H1 (cell line): ENCODE data around the gene CBFB. TPM values are rescaled to one million over a fixed set of nuclear protein-coding genes. Genes with fewer than 3 reads are reported as not detected.

Experiments
- CTCF ChIA-PET: fragments of 300-600 bp; sonication (Branson Sonifier 250); formaldehyde crosslinking; loops from one replicate; lab custom pipeline; 2021; ENCODE audit not compliant: partially characterized antibody; lab: Charles Lee
- POLR2A ChIA-PET: fragments of 300-600 bp; sonication (Branson Sonifier 250); formaldehyde crosslinking; loops from one replicate; lab custom pipeline; 2021; ENCODE audit warnings: inconsistent platforms; ENCODE audit not compliant: partially characterized antibody; lab: Charles Lee
- DNase-seq, 2 experiments: peaks; one replicate each; pipeline versions ENCODE4 v3.0.0 to v3.0.0-alpha.2; 2010 to 2022; ENCODE audit warnings: low spot score in 2 of 2, low read depth in 1 of 2, mixed read lengths in 1 of 2
- FAIRE-seq: peaks from 2 replicates; lab custom pipeline; 2011; peaks lifted over from hg19 to GRCh38; lab: Jason Lieb, UNC
- H2AFZ ChIP-seq: 2 replicates; pipeline ENCODE4 v1.8.1; 2012; ENCODE audit warnings: low read length, inconsistent platforms
- H2AK5ac ChIP-seq: 2 replicates; pipeline ENCODE4 v1.6.1; 2013; ENCODE audit warnings: low read depth, low read length
- H2BK120ac ChIP-seq: replicated peaks from 2 replicates; pipeline ENCODE3; 2013; ENCODE audit warnings: low read depth, low read length, inconsistent platforms
- H2BK12ac ChIP-seq: 2 replicates; pipeline ENCODE4 v1.6.1; 2013; ENCODE audit warnings: low read depth, low read length
- H2BK15ac ChIP-seq: 2 replicates; pipeline ENCODE4 v1.6.1; 2013; ENCODE audit warnings: low read length
- H2BK20ac ChIP-seq: 2 replicates; pipeline ENCODE4 v1.6.1; 2013; ENCODE audit warnings: low read length
- H2BK5ac ChIP-seq: 2 replicates; pipeline ENCODE4 v1.6.1; 2013; ENCODE audit warnings: low read depth, low read length
- H3K14ac ChIP-seq: 2 replicates; pipeline ENCODE4 v1.6.1; 2013; ENCODE audit warnings: inconsistent platforms; ENCODE audit not compliant: insufficient read length
- H3K18ac ChIP-seq: 2 replicates; pipeline ENCODE4 v1.6.1; 2013; ENCODE audit warnings: low read length; ENCODE audit errors: extremely low read depth
- H3K23ac ChIP-seq: 2 replicates; pipeline ENCODE4 v1.6.1; 2013; ENCODE audit warnings: inconsistent platforms; ENCODE audit not compliant: insufficient read length
- H3K23me2 ChIP-seq: 2 replicates; pipeline ENCODE4 v1.6.1; 2013; ENCODE audit warnings: low read depth, low read length
- H3K27ac ChIP-seq: 2 replicates; pipeline ENCODE4 v1.6.1; 2011; ENCODE audit warnings: low read depth, low read length, inconsistent platforms
- H3K27me3 ChIP-seq, 4 experiments: replicated peaks in 1 of 4; 1 replicate in 1 of 4; 2 replicates in 3 of 4; pipeline versions ENCODE4 v1.6.1 to v1.8.1; 2011 to 2013; ENCODE audit warnings: low read length in 3 of 4, mild to moderate bottlenecking in 3 of 4, inconsistent platforms in 2 of 4, mixed read lengths in 2 of 4, moderate library complexity in 1 of 4; ENCODE audit not compliant: control insufficient read depth in 3 of 4, insufficient read depth in 3 of 4; ENCODE audit errors: extremely low read depth in 1 of 4
- H3K36me3 ChIP-seq, 4 experiments: 2 replicates each; pipeline versions ENCODE4 v1.6.1 to v1.8.1; 2011 to 2013; ENCODE audit warnings: mild to moderate bottlenecking in 4 of 4, low read length in 3 of 4, moderate library complexity in 2 of 4, control low read depth in 1 of 4, inconsistent platforms in 1 of 4; ENCODE audit not compliant: insufficient read depth in 4 of 4, control insufficient read depth in 2 of 4
- H3K4ac ChIP-seq: replicated peaks from 2 replicates; pipeline ENCODE3; 2013; ENCODE audit warnings: low read length, low read depth, mixed read lengths, inconsistent platforms; ENCODE audit not compliant: insufficient read length
- H3K4me1 ChIP-seq, 4 experiments: replicated peaks in 1 of 4; 1 replicate in 1 of 4; 2 replicates in 3 of 4; pipeline versions ENCODE4 v1.6.1 to v1.8.1; 2011 to 2013; ENCODE audit warnings: low read length in 3 of 4, inconsistent platforms in 2 of 4, mixed read lengths in 1 of 4; ENCODE audit not compliant: insufficient read depth in 4 of 4, control insufficient read depth in 3 of 4
- H3K4me2 ChIP-seq, 2 experiments: 2 replicates each; pipeline versions ENCODE4 v1.6.1 to v1.8.1; 2011 to 2013; ENCODE audit warnings: low read depth in 2 of 2, low read length in 2 of 2, control low read depth in 1 of 2, inconsistent platforms in 1 of 2, mild to moderate bottlenecking in 1 of 2; ENCODE audit not compliant: insufficient read depth in 1 of 2
- H3K4me3 ChIP-seq, 4 experiments: fragments of 200-600, 300-600 bp in 1 of 4; sonication (generic), shearing (Covaris generic), sonication (Bioruptor Twin) in 1 of 4; 2 replicates each; pipeline versions ENCODE4 v1.5.1 to v1.8.1; 2011 to 2016; ENCODE audit warnings: low read length in 4 of 4, low read depth in 3 of 4, control low read depth in 2 of 4, inconsistent platforms in 2 of 4, mild to moderate bottlenecking in 2 of 4, mixed read lengths in 1 of 4, moderate library complexity in 1 of 4; ENCODE audit not compliant: insufficient read depth in 2 of 4; ENCODE audit errors: extremely low read depth in 1 of 4
- H3K56ac ChIP-seq: replicated peaks from 2 replicates; pipeline ENCODE3; 2013; ENCODE audit warnings: low read depth, mild to moderate bottlenecking, mixed read lengths, low read length, inconsistent platforms; ENCODE audit not compliant: insufficient read length
- H3K79me1 ChIP-seq: 2 replicates; pipeline ENCODE4 v1.6.1; 2013; ENCODE audit warnings: low read depth, low read length, control low read depth
- H3K79me2 ChIP-seq, 2 experiments: 2 replicates each; pipeline versions ENCODE4 v1.6.1 to v1.8.1; 2012 to 2013; ENCODE audit warnings: low read length in 2 of 2, mild to moderate bottlenecking in 2 of 2, inconsistent platforms in 1 of 2; ENCODE audit not compliant: insufficient read depth in 2 of 2, control insufficient read depth in 1 of 2
- H3K9ac ChIP-seq, 4 experiments: replicated peaks in 1 of 4; 1 replicate in 1 of 4; 2 replicates in 3 of 4; pipeline versions ENCODE4 v1.6.1 to v1.8.1; 2011 to 2013; ENCODE audit warnings: low read depth in 3 of 4, low read length in 3 of 4, control low read depth in 2 of 4, mild to moderate bottlenecking in 2 of 4, moderate library complexity in 2 of 4, inconsistent platforms in 1 of 4; ENCODE audit errors: extremely low read depth in 1 of 4
- H3K9me3 ChIP-seq, 2 experiments: 2 replicates each; pipeline versions ENCODE4 v1.6.1 to v1.8.1; 2012 to 2013; ENCODE audit warnings: mild to moderate bottlenecking in 2 of 2, moderate library complexity in 2 of 2, control low read depth in 1 of 2, inconsistent platforms in 1 of 2, low read depth in 1 of 2, low read length in 1 of 2, mixed read lengths in 1 of 2; ENCODE audit not compliant: insufficient read depth in 2 of 2
- H4K20me1 ChIP-seq, 2 experiments: replicated peaks in 1 of 2; 2 replicates each; pipeline versions ENCODE3 to v1.8.1; 2011 to 2013; ENCODE audit warnings: inconsistent platforms in 2 of 2, low read length in 2 of 2, mild to moderate bottlenecking in 1 of 2; ENCODE audit not compliant: insufficient read depth in 2 of 2, control insufficient read depth in 1 of 2
- H4K5ac ChIP-seq: 2 replicates; pipeline ENCODE4 v1.6.1; 2013; ENCODE audit warnings: low read length, low read depth, mixed read lengths, inconsistent platforms; ENCODE audit not compliant: insufficient read length
- H4K8ac ChIP-seq: 2 replicates; pipeline ENCODE4 v1.8.0; 2013; ENCODE audit warnings: mild to moderate bottlenecking, moderate library complexity, low read length, inconsistent platforms; ENCODE audit not compliant: insufficient read depth; ENCODE audit errors: extremely low read depth
- H4K91ac ChIP-seq: replicated peaks from 2 replicates; pipeline ENCODE3; 2013; ENCODE audit warnings: low read length, mixed read lengths, inconsistent platforms; ENCODE audit not compliant: insufficient read length
- BACH1 ChIP-seq: IDR thresholded peaks from 2 replicates; pipeline ENCODE4 v1.6.1; 2012; ENCODE audit warnings: low read length, improper control_type of control experiment
- BRCA1 ChIP-seq: IDR thresholded peaks from 2 replicates; pipeline ENCODE4 v1.6.1; 2012; ENCODE audit warnings: low read depth, low read length, improper control_type of control experiment
- CEBPB ChIP-seq: IDR thresholded peaks from 2 replicates; pipeline ENCODE4 v1.6.1; 2012; ENCODE audit warnings: low read depth, low read length
- CREB1 ChIP-seq: IDR thresholded peaks from 2 replicates; pipeline ENCODE4 v1.6.1; 2012; ENCODE audit warnings: inconsistent platforms
- EZH2 ChIP-seq: fragments of 200-600 bp; sonication (generic); IDR thresholded peaks from 2 replicates; pipeline ENCODE4 v1.7.1; 2012; ENCODE audit warnings: low read depth, mild to moderate bottlenecking, moderate library complexity, low read length, inconsistent platforms; ENCODE audit not compliant: severe bottlenecking
- MAFK ChIP-seq: IDR thresholded peaks from 2 replicates; pipeline ENCODE4 v1.6.1; 2012; ENCODE audit warnings: low read depth, mild to moderate bottlenecking, improper control_type of control experiment, low read length
- POLR2AphosphoS5 ChIP-seq: IDR thresholded peaks from 2 replicates; pipeline ENCODE4 v1.6.1; 2011; ENCODE audit warnings: low read depth, low read length
- RBBP5 ChIP-seq: IDR thresholded peaks from 2 replicates; pipeline ENCODE4 v1.7.1; 2012; ENCODE audit warnings: low read depth, mild to moderate bottlenecking, inconsistent platforms, low read length, moderate library complexity, borderline replicate concordance
- SIRT6 ChIP-seq: IDR thresholded peaks from one replicate; pipeline ENCODE4 v1.7.1; 2012; ENCODE audit warnings: low read length, inconsistent platforms
- WGBS, 2 experiments: shearing (Covaris generic) in 1 of 2; methylation state at CpG; one replicate each; pipeline versions ENCODE4 v1.1.6 to v1.1.7; 2013 to 2015; ENCODE audit warnings: low lambda C conversion rate in 2 of 2, mixed read lengths in 2 of 2, inconsistent platforms in 1 of 2, low coverage in 1 of 2, missing lambda C conversion rate in 1 of 2; ENCODE audit not compliant: insufficient replicate concordance in 2 of 2, insufficient coverage in 1 of 2, insufficient read length in 1 of 2; ENCODE audit errors: extremely low coverage in 1 of 2, missing lambda C conversion rate in 1 of 2; 5-methylcytosine and 5-hydroxymethylcytosine counted together
- polyA plus RNA-seq, 7 experiments: library from polyadenylated mRNA; depleted of rRNA in 3 of 7; stranded (reverse) in 5 of 7; unstranded in 2 of 7; fragments of >200 nt in 5 of 7; fragments of 200-250 nt in 2 of 7; gene quantifications; 1 replicate in 5 of 7; 2 replicates in 1 of 7; 4 replicates in 1 of 7; pipeline versions ENCODE4 v1.2.1 to v1.2.3, GENCODE V29; 2011 to 2013; ENCODE audit warnings: missing spikeins in 2 of 7, mixed read lengths in 2 of 7
- total RNA-seq: library from RNA; stranded (reverse); fragmentation: NEBNext Ultra II Directional; extraction: Animal tissue kit (Norgen Biotek cat#: 25700); gene quantifications from 2 replicates; pipeline ENCODE4 v1.2.1, GENCODE V29; 2021

Gene CBFB
- total and polyA plus RNA-seq, 2 of the 8 experiments (the other 6 are each of a cell fraction or from before 2014, with no cell fraction given): 11.5 to 31.6 TPM

DNA sequence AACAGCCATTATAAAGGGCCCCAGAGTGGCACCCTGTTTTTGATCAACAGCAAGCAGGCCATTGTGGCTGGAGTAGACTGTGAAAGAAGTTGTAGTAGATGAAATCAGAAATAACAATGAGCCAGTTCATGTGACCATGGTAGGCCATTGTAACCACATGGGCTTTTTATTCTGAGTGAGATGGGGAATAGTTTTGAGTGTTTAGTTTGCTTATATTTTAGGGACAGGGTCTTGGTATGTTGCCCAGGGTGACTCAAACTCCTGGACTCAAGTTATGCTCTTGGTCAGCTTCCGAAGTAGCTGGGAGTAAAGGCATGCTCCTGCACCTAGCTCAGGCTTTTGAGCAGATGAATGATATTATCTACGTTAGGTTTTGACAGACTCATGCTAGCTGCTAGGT lies 12.0 kb downstream of the CBFB start:
- Histone ChIP-seq H3K79me2 (peaks cover 0 to 14% of the 10 kb centered on the region in 2 experiments; a peak in 2 of 4 replicates), H3K4ac (no peak overlapping the region), H3K27me3 (no peaks in the 10 kb centered on the region), H3K14ac (no peak overlapping the region), H3K36me3 (no peaks in the 10 kb centered on the region; a peak in 1 of 8 replicates), H3K23me2 (no peaks in the 10 kb centered on the region), H4K5ac (no peak overlapping the region), H3K18ac (no peak overlapping the region), H4K20me1 (peaks cover 3 to 5% of the 10 kb centered on the region in 2 experiments), H3K9me3 (no peaks in the 10 kb centered on the region), H2BK5ac (no peak overlapping the region), H3K4me1 (no peaks in the 10 kb centered on the region; a peak in 1 of 7 replicates), H2BK20ac (no peak overlapping the region), H2BK15ac (no peak overlapping the region), H3K9ac (no peak overlapping the region), H3K79me1 (no peaks in the 10 kb centered on the region; the same call in 1 of the 2 replicates), H2BK120ac (no peak overlapping the region), H3K56ac (no peak overlapping the region), H3K4me3 (no peak overlapping the region), H4K91ac (no peak overlapping the region), H2AFZ (no peak overlapping the region), H4K8ac (no peak overlapping the region), H3K27ac (no peak overlapping the region), H3K4me2 (no peak overlapping the region), H2BK12ac (no peak overlapping the region), H2AK5ac (no peak overlapping the region; the same call in 1 of the 2 replicates), H3K23ac (no peak overlapping the region)
- TF ChIP-seq SIRT6 (no peak), BACH1 (no peak), BRCA1 (no peak), MAFK (no peak), CEBPB (no peak), RBBP5 (no peak), EZH2 (no peak), POLR2AphosphoS5 (no peak), CREB1 (no peak)
- POLR2A ChIA-PET: interaction anchor here (1.2 to 2.2 kb wide), 2 partner anchors 9 to 10 kb away, joined by 3 to 4 read pairs; no protein-coding TSS in a partner anchor
- CTCF ChIA-PET: interaction anchor here (0.7 to 2.4 kb wide), 9 partner anchors 9 to 63 kb away, joined by 3 to 13 read pairs (median 3); no protein-coding TSS in a partner anchor
- FAIRE-seq (no peak), DNase-seq (no peak)
- WGBS, 2 experiments: 87% methylated on average over 2 of the region's 2 CpGs; no CpG with 5 or more reads in 1 of the 2 experiments
